Activated T-cell treated with anti-CD3 and anti-CD28 coated beads, Interleukin-2, amount 50 U/mL, for 4 hours (primary cell): ENCODE measurements around the gene STAG1. TPM values are rescaled to one million over a fixed set of nuclear protein-coding genes. Genes with fewer than 3 reads are reported as not detected.
A peak's percentile ranks its signal among the peaks of the same experiment; 100 is the strongest.
"Not testable (repeated sequence)": the region's sequence is repeated elsewhere in the genome, so short reads cannot be mapped to it uniquely, and the experiment has no call there.

Experiments
- ATAC-seq, 2 donors: fragments of 200-7000 bp; cut with Tn5 transposase; one replicate each; pipeline ENCODE4 v1.10.0; 2021
- DNase-seq: peaks from one replicate; pipeline ENCODE4 v3.0.0-alpha.2; 2020
- H3K27me3 Mint-ChIP-seq: one replicate; pipeline ENCODE4 v1.8.0; 2021; ENCODE audit warnings: low read depth, mixed read lengths
- H3K36me3 Mint-ChIP-seq: one replicate; pipeline ENCODE4 v1.8.0; 2022; ENCODE audit warnings: mixed read lengths; ENCODE audit not compliant: insufficient read depth
- H3K4me1 Mint-ChIP-seq: one replicate; pipeline ENCODE4 v1.8.0; 2021; ENCODE audit warnings: low read depth, mixed read lengths
- H3K4me3 Mint-ChIP-seq: one replicate; pipeline ENCODE4 v1.8.0; 2021; ENCODE audit warnings: mild to moderate bottlenecking, moderate library complexity, mixed read lengths
- H3K9me3 Mint-ChIP-seq: one replicate; pipeline ENCODE4 v1.8.0; 2021; ENCODE audit warnings: mixed read lengths
- total RNA-seq, 3 donors: library from RNA; stranded (reverse); gene quantifications; one replicate each; pipeline ENCODE4 v1.2.1, GENCODE V29; 2021

The STAG1 gene
- total RNA-seq, 3 donors from 2014 or later: 44.6 to 46.2 (median 44.6) TPM

DNA sequence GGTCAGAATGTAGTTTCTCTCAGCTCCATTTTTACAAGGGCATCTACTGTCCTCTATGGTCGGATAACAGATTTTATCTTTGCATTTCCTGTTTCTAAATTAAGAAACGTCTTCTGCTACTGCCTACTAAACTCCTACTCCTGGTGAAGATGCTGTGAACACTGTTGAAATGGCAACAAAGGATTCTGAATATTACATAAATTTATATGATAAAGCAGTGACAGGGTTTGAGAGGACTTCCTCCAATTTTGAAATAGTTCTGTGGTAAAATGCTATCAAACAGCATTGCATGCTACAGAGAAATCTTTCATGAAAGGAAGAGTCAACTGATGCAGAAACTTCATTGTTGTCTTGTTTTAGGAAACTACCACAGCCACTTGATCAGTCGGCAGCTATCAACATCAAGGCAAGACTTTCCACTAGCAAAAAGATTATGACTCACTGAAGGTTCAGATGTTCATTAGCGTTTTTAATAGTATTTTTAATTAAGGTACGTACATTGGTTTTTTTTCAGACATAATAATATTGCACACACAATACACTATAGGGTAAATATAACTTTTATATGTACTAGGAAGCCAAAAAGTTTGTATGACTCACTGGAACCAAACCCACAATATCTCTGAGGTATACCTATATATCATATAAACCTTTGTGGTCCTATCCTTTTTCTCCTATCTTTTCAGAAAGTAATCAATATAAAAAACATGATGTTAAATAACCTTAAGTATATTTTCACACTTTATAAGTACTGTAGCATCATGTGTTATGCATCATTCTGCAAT, 156.1 kb downstream of the STAG1 start:
- Mint-ChIP-seq H3K27me3 (no peaks in the 10 kb centered on the region), H3K9me3 (no peaks in the 10 kb centered on the region), H3K4me1 (peaks cover 31% of the 10 kb centered on the region), H3K4me3 (no peak overlapping the region), H3K36me3 (peaks cover 23% of the 10 kb centered on the region)
- ATAC-seq (peak; percentile 34 to 41), DNase-seq (no peak)

DNA sequence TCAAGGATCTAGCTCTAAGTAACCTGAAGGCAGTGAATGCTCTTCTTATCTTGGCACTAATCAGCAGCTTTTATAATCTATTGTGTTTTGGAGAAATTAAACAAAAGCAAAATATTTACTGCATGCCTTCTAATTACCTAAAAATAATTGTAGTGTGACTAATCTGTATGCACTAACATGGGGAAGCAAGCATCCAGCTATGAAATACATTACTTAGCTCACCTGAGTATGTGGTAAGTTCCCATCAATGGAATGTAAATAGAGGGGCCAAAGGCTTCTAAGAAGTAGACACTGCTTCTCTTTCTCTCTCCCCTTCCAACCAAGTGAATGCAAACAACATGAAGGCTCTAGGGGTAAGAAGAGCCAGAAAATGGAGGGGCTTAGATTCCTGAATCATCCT, 165.6 kb downstream of the STAG1 start:
- H3K36me3 Mint-ChIP-seq: peaks cover 11% of the 10 kb centered on the region

GRCh38 chr3:136584728-136585127, 167.4 kb downstream of the STAG1 start:
- no peaks in the 10 kb centered on the region for H3K4me1 Mint-ChIP-seq
- ATAC-seq: no peak
- H3K4me3 Mint-ChIP-seq: no peak overlapping the region
- no peaks in the 10 kb centered on the region for H3K9me3 Mint-ChIP-seq
- peaks cover 11% of the 10 kb centered on the region for H3K36me3 Mint-ChIP-seq
- no peaks in the 10 kb centered on the region for H3K27me3 Mint-ChIP-seq
- DNase-seq: no peak

More for the DNA sequence above, 165.6 kb downstream of the STAG1 start:
- Mint-ChIP-seq H3K4me1 (no peaks in the 10 kb centered on the region), H3K9me3 (no peaks in the 10 kb centered on the region), H3K4me3 (no peak overlapping the region), H3K27me3 (no peaks in the 10 kb centered on the region)
- no peak for DNase-seq
- ATAC-seq: no peak

DNA sequence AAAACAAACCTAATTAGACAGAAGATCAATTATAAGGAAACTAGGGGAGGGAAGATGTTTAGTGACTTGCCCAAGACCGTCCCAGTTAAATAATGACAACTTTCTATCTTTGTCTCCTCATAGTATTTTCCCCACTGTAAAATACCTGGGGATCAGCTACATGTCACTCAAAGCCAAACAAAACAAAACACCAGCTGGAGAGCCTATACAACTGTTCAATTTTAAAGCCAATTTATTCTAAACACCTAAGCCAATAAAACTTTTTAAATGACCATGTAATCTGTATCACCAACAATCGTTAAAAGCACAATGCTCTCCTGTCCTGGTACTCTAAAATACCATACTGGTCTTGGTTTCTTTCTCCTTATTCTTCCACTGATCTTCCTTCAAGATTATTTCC, 168.4 kb downstream of the STAG1 start:
- DNase-seq (no peak), ATAC-seq (no peak)
- Mint-ChIP-seq H3K4me1 (no peaks in the 10 kb centered on the region), H3K36me3 (peaks cover 12% of the 10 kb centered on the region), H3K4me3 (no peak overlapping the region), H3K27me3 (no peaks in the 10 kb centered on the region), H3K9me3 (no peaks in the 10 kb centered on the region)

GRCh38 chr3:136577791-136578190, 174.4 kb downstream of the STAG1 start:
- Mint-ChIP-seq H3K36me3 (peaks cover 15% of the 10 kb centered on the region), H3K9me3 (peaks cover 7% of the 10 kb centered on the region), H3K27me3 (no peaks in the 10 kb centered on the region), H3K4me1 (no peaks in the 10 kb centered on the region), H3K4me3 (no peak overlapping the region)
- ATAC-seq (no peak), DNase-seq (no peak)

- DNase-seq (no peak), ATAC-seq (no peak)
- no peaks in the 10 kb centered on the region for H3K27me3 Mint-ChIP-seq
- H3K4me1 Mint-ChIP-seq: no peaks in the 10 kb centered on the region
- peaks cover 7% of the 10 kb centered on the region for H3K9me3 Mint-ChIP-seq
- peaks cover 15% of the 10 kb centered on the region for H3K36me3 Mint-ChIP-seq
- H3K4me3 Mint-ChIP-seq: no peak overlapping the region
Observed at GRCh38 chr3:136576279-136577009, 175.7 kb downstream of the STAG1 start.

DNA sequence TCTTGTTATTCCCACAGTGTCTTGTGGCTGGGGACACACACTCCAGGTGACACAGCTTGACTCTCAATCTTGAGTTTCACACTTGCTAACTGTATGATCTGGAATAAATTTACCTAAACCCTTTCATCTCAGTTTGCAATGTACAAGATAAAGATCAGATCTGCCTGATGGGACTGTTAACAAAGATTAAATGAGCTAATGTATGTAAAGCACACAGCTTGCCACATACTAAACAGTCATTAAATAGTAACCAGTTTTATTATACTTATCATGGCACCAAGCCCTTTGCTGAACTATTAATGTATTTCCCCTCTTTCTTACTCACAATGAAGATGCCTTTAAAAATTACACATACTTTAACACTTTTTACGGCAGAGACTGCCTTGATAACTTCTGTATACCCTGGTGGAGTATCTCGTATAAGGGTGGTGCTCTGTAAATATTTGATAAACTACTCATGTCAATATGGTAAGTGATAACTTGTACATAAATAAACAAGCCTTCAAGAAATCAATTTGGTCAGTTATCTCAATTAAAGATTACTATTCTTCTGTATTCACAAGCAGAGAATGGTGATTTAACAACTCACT, 184.5 kb downstream of the STAG1 start:
- ATAC-seq: no peak
- H3K4me3 Mint-ChIP-seq: no peak overlapping the region
- H3K4me1 Mint-ChIP-seq: no peaks in the 10 kb centered on the region
- no peak for DNase-seq
- peaks cover 49% of the 10 kb centered on the region for H3K36me3 Mint-ChIP-seq
- peaks cover 3% of the 10 kb centered on the region for H3K9me3 Mint-ChIP-seq
- H3K27me3 Mint-ChIP-seq: no peaks in the 10 kb centered on the region

DNA sequence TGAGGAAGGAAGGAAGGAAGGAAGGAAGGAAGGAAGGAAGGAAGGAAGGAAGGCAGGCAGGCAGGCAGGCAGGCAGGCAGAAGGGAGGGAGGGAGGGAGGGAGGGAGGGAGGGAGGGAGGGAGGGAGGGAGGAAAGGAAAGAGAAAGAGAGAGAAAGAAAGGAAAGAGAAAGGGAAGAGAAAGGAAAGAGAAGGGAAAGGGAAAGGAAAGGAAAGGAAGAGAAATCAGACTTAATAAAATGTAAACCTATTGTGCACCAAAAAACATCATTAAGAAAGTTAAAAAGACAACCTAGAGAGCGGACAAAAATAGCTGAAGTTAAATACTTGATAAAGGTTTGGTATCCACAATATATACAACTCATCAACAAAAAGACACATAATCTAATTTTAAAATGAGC, 187.2 kb downstream of the STAG1 start:
- not testable (repeated sequence) for DNase-seq, H3K4me1 Mint-ChIP-seq, ATAC-seq, H3K4me3 Mint-ChIP-seq, H3K9me3 Mint-ChIP-seq, H3K27me3 Mint-ChIP-seq
- H3K36me3 Mint-ChIP-seq: peaks cover 45% of the 10 kb centered on the region

- Mint-ChIP-seq H3K4me1 (peaks cover 2% of the 10 kb centered on the region), H3K36me3 (peaks cover 33% of the 10 kb centered on the region), H3K27me3 (no peaks in the 10 kb centered on the region), H3K9me3 (peaks cover 3% of the 10 kb centered on the region), H3K4me3 (no peak overlapping the region)
- DNase-seq: no peak
- ATAC-seq: no peak
Observed at GRCh38 chr3:136562026-136562425, 190.2 kb downstream of the STAG1 start.

DNA sequence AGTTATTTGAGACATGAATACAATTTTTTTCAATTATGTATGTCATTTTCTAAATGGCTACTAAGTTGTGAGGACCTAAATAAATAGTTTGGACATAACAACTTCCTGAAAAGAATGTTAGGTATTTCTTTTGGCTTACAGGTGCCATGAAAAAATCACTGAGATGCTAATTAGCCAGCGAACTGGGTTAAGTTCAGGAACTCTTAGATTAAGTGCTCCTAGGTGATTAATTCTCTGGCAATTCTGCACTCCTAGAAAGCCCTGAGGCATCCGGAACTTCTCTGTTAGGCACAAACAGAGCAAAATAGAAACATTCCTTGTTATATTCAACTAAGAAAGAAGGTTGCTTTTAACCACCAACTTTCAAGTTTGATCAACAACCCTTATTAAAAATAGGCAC, 192.3 kb downstream of the STAG1 start:
- DNase-seq (no peak), ATAC-seq (no peak)
- Mint-ChIP-seq H3K4me1 (peaks cover 2% of the 10 kb centered on the region), H3K4me3 (no peak overlapping the region), H3K36me3 (peaks cover 20% of the 10 kb centered on the region), H3K27me3 (no peaks in the 10 kb centered on the region), H3K9me3 (no peaks in the 10 kb centered on the region)

DNA sequence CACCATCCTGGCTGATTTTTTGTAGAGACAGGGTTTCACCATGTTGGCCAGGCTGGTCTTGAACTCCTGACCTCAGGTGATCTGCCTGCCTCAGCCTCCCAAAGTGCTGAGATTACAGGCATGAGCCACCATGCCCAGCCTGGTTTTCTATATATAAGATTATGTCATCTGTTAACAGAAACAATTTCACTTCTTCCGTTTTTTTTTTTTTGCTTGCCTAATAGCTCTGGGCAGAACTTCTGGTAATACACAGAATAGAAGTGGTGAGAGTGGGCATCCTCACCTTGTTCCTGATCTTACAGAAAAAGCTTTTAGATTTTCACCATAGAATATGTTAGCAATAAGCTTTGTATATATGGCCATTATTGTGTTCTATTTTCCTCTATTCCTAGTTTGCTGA, 202.7 kb downstream of the STAG1 start:
- not testable (repeated sequence) for H3K9me3 Mint-ChIP-seq, DNase-seq, ATAC-seq, H3K27me3 Mint-ChIP-seq, H3K4me3 Mint-ChIP-seq
- H3K36me3 Mint-ChIP-seq: peaks cover 23% of the 10 kb centered on the region
- H3K4me1 Mint-ChIP-seq: peaks cover 15% of the 10 kb centered on the region

GRCh38 chr3:136547293-136547692, 204.9 kb downstream of the STAG1 start:
- ATAC-seq: no peak
- H3K9me3 Mint-ChIP-seq: no peaks in the 10 kb centered on the region
- H3K36me3 Mint-ChIP-seq: peaks cover 16% of the 10 kb centered on the region
- no peak for DNase-seq
- H3K4me1 Mint-ChIP-seq: peaks cover 15% of the 10 kb centered on the region
- H3K4me3 Mint-ChIP-seq: no peak overlapping the region
- H3K27me3 Mint-ChIP-seq: no peaks in the 10 kb centered on the region

DNA sequence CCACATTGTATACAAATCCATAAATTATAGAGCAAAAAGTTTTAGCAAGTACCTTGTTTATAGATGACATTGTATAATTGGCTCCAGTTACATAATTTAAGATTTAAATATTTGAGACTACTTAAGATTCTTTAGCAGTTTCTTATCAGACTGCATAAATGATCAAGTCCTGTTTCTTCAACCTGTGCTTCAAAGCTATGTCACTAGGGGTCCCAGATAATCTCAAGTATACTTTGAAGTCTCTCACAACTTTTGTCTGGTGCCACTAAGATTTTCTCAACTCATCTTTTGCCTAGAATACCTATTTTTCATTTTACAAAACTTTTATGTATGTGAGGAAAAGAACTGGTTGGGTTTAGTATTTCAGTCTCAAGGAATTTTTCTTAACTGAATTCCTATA, 205.5 kb downstream of the STAG1 start:
- Mint-ChIP-seq H3K9me3 (no peaks in the 10 kb centered on the region), H3K4me3 (no peak overlapping the region), H3K36me3 (peaks cover 16% of the 10 kb centered on the region), H3K27me3 (no peaks in the 10 kb centered on the region), H3K4me1 (peaks cover 15% of the 10 kb centered on the region)
- DNase-seq (no peak), ATAC-seq (no peak)

- ATAC-seq: no peak
- no peak for DNase-seq
- H3K27me3 Mint-ChIP-seq: no peaks in the 10 kb centered on the region
- no peaks in the 10 kb centered on the region for H3K9me3 Mint-ChIP-seq
- H3K4me1 Mint-ChIP-seq: peaks cover 15% of the 10 kb centered on the region
- peaks cover 14% of the 10 kb centered on the region for H3K36me3 Mint-ChIP-seq
- no peak overlapping the region for H3K4me3 Mint-ChIP-seq
Observed at GRCh38 chr3:136545664-136546268, 206.4 kb downstream of the STAG1 start.
